HAP-1 (cell line): ENCODE data around the gene RAP1A.

Source experiments
- DNase-seq, 2 experiments: peaks; one replicate each; pipeline ENCODE4 v3.0.0-alpha.2; 2016 to 2020; ENCODE audit warnings: low spot score in 2 of 2
- H3K27me3 ChIP-seq: fragments of 250-450 bp; sonication (Bioruptor Pico); 2 replicates; pipeline ENCODE4 v1.5.1; 2020; ENCODE audit warnings: low read depth, mild to moderate bottlenecking, moderate library complexity
- H3K36me3 ChIP-seq: fragments of 250-450 bp; sonication (Bioruptor Pico); replicated peaks from 2 replicates; pipeline ENCODE4 v1.5.1; 2020; ENCODE audit warnings: mild to moderate bottlenecking
- H3K4me1 ChIP-seq: fragments of 250-450 bp; sonication (Bioruptor Pico); 2 replicates; pipeline ENCODE4 v1.5.1; 2020; ENCODE audit warnings: mild to moderate bottlenecking
- H3K4me3 ChIP-seq: fragments of 250-450 bp; sonication (Bioruptor Pico); 2 replicates; pipeline ENCODE4 v1.5.1; 2020; ENCODE audit warnings: mild to moderate bottlenecking, moderate library complexity
- H3K9me3 ChIP-seq: fragments of 250-450 bp; sonication (Bioruptor Pico); 2 replicates; pipeline ENCODE4 v1.5.1; 2020; ENCODE audit warnings: mild to moderate bottlenecking, moderate library complexity
- in situ Hi-C: fragments of 300-500 bp; cut with MboI; formaldehyde crosslinking; loops from 3 replicates; pipeline ENCODE4 v1.14.3; 2020; ENCODE audit warnings: low sequenced_read_pairs, inconsistent platforms, mixed read lengths

Gene RAP1A

DNA sequence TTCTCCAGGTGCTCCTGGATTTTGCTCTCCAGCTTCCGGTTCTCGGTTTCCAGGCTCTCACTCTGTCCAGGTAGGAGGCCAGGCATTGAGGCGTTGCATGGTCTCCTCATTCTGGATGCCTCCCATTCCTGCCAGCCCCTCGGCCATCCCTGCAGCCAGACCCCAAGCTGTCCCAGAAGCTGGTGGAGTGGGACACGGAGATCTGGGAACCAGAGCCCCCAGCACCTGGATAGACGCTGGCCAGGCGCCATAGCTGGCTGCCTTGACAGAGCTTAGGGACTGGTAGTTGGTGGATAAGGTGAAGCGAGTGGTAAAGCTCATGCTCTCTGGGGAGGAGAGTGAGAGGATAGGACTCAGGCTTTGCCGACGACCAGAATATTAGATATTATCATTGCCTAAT, 29.6 kb downstream of the RAP1A start:
- DNase-seq, result no peak
- in situ Hi-C loops, result no loop called here
- no peaks in the 10 kb centered on the region for H3K4me1 ChIP-seq
- no peaks in the 10 kb centered on the region for H3K9me3 ChIP-seq
- H3K36me3 ChIP-seq, result no peaks in the 10 kb centered on the region
- H3K4me3 ChIP-seq, result no peak overlapping the region
- H3K27me3 ChIP-seq, result no peaks in the 10 kb centered on the region

DNA sequence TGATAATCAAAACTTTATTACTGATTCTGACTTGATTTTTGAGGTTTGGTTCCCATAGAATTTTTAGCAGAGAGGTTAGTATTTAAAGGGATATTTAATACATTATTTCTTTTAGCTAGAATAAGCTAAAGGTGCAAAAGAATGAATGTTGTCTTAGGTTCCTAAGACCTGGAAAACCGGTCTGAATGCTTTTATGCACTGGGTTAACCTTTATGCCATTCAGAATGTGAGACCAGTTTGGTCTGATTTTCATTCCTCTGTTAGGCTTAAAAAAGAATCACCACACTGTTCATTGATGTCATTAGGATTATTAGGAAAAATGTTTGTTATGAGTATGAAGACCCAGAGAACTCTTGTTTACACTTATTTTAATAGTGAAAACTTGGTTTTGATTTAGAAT, 30.1 kb downstream of the RAP1A start:
- H3K4me3 ChIP-seq, result no peak overlapping the region
- no peaks in the 10 kb centered on the region for H3K27me3 ChIP-seq
- in situ Hi-C loops, result no loop called here
- no peaks in the 10 kb centered on the region for H3K4me1 ChIP-seq
- H3K36me3 ChIP-seq, result no peaks in the 10 kb centered on the region
- H3K9me3 ChIP-seq, result no peaks in the 10 kb centered on the region
- no peak for DNase-seq

DNA sequence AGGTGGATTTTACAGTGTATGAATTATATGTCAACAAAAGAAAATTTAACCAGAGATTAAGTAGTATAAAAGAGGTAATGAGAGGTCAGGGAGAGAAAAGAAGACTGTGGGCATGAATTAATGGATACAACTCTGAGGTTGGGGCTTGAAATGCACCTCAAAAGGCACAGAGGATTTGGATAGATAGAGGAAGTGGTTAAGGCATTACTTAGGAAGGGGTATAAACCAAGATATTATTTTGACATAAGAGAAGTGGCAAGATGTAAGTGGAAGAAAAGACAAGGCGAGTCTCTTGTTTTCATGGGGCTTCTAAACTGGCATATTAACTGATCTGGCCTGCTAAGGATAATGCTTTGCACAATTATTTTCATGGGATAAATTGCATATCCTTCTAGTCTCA, 34.1 kb downstream of the RAP1A start:
- in situ Hi-C loops, result no loop called here
- DNase-seq, result no peak

DNA sequence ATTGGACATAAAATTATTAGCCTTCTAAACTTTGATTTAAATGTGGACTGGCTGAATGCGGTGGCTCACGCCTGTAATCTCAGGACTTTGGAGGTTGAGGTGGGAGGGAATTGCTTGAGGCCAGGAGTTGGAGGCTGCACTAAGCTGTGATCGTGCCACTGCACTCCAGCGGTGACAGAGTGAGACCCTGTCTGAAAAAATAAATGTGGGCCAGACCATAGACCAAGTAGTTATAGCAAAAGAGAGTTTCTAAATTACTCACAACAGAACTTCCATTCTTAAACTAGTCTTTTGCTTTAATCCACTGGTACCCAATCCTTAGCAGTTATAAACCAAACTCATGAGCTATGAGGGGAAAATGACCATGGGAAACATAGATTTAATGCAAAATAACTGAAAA, 35.2 kb downstream of the RAP1A start:
- H3K9me3 ChIP-seq, result no peaks in the 10 kb centered on the region
- H3K4me3 ChIP-seq, result no peak overlapping the region
- H3K4me1 ChIP-seq, result peaks cover 14% of the 10 kb centered on the region
- in situ Hi-C loops, result no loop called here
- no peak for DNase-seq
- H3K27me3 ChIP-seq, result no peaks in the 10 kb centered on the region
- no peaks in the 10 kb centered on the region for H3K36me3 ChIP-seq

More for the DNA sequence above, 34.1 kb downstream of the RAP1A start:
- no peaks in the 10 kb centered on the region for H3K9me3 ChIP-seq
- peaks cover 14% of the 10 kb centered on the region for H3K4me1 ChIP-seq
- no peaks in the 10 kb centered on the region for H3K36me3 ChIP-seq
- H3K4me3 ChIP-seq, result no peak overlapping the region
- no peaks in the 10 kb centered on the region for H3K27me3 ChIP-seq

DNA sequence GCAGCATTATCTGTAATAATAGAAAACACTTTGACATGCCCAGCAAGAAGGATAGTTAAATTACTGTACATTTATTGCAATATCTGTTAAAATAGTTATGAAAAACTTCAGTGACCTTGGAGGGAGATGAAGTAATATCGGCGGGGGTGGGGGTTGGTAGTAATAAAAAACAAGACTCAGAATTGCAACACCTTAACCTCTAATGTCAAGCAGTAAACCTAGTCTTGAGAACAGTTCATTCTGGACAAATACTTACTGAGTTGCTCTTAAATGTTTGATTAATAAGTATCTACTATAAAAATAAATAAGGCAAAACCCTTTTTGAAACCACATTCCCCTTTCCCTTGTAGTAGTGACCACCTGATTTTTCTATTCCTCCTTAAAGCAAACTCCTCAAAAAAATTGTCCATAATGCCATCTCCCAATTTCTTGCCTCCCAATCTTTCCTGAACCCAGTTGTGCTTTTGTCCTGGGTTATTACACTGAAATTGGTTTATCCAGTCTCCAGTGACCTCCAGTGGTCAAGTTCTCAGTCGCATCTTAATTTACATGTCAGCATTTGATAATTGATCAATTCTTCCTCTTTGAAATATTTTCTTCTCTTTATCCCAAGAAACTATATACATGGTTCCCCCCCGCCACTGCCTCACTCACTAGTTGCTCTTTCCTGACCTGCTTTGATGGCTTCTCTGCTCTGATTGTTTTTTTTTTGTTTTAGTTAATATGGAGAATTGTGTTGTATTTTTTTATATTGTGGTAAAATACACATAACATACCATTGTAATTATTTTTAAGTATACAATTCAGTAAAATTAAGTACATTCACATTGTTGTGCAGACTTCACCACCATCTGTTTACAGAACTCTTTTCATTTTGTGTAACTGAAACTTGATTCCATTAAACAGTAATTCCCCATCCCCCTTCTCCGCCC, 36.8 kb downstream of the RAP1A start:
- H3K27me3 ChIP-seq, result no peaks in the 10 kb centered on the region
- no peak overlapping the region for H3K4me3 ChIP-seq
- H3K36me3 ChIP-seq, result no peaks in the 10 kb centered on the region
- DNase-seq, result peak; percentile 48 to 54
- no peaks in the 10 kb centered on the region for H3K9me3 ChIP-seq
- H3K4me1 ChIP-seq, result peaks cover 14% of the 10 kb centered on the region
- in situ Hi-C loops, result no loop called here

DNA sequence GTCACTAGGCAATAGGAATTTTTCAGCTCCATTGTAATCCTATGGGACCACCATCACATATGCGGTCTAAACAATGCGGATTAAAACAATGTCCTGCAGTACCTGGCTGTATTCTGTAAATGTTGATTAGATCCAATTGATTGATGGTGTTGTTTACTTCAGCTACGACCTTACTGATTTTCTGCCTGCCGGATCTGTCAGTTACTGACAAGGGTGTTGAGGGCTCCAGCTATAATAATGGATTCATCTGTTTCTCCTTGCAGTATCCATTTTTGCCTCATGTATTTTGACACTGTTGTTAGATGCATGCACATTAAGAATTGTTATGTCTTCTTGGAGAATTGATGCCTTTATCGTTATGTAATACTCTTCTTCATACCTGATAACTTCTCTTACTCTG, 39.0 kb downstream of the RAP1A start:
- Histone ChIP-seq H3K9me3 (no peaks in the 10 kb centered on the region), H3K4me3 (no peak overlapping the region), H3K36me3 (no peaks in the 10 kb centered on the region), H3K4me1 (peaks cover 14% of the 10 kb centered on the region), H3K27me3 (no peaks in the 10 kb centered on the region)
- in situ Hi-C loops, result no loop called here
- no peak for DNase-seq

DNA sequence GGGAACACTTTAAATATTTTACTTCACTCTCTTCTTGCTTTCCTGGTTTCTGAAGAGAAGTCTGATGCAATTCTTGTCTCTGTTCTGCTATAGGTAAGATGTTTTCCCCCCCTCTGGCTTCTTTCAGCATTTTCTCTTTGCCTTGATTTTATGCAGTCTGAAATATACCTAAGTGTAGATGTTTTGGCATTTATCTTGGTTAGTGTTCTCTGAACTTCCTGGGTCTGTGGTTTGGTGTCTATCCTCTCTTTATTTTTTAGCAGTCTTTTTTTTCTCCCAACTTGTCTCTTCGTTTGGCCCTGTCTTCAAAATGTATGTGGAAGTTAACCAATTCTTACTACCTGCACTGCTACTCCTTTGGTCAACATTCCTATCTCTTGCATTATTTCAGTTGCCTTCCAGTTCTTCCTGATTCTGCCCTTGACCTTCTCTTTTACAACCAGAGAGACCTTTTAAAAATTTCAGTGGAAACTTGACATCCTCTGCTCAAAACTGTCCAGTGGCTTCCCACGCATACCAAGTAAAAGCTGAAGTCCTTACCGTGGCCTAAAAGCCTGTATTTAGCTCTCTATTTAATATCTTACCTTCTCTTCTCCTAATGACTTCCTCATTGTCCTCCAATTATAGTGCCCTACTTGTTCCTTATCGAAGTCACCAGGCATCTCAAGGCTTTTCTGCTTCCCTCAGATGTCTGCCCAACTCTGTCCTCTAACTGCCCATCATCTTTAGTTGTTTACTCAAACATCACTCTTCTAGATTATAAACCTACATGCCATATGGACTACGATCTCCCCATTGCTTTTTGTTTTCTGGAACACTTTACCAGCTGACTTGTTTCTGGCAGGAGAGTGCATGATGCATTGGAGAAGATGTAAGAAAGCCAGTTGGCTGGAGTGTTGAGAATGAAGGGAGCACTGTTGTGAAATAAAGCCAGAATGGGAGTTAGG, 40.9 kb downstream of the RAP1A start:
- H3K4me1 ChIP-seq, result peaks cover 14% of the 10 kb centered on the region
- H3K9me3 ChIP-seq, result no peaks in the 10 kb centered on the region
- no peaks in the 10 kb centered on the region for H3K36me3 ChIP-seq
- in situ Hi-C loops, result no loop called here
- no peak for DNase-seq
- H3K27me3 ChIP-seq, result no peaks in the 10 kb centered on the region
- no peak overlapping the region for H3K4me3 ChIP-seq

DNA sequence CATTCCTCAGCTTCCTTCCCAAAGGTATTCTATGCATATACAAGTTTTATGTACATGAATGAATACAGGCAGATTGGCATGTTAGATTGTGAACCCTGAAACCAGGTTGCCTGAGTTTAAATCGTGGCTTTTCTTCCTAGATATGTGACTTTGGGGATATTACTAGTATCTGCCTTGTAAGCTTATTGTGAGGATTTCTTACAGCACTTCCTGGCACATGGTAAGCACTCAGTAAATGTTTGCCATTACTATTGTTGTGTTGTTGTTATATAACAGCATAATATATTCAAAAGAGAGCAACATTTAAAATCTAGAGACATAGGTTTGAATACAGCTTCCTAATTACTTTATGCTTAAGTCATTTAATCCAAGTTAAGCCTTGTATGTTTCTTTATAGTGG, 45.1 kb downstream of the RAP1A start:
- in situ Hi-C loops, result no loop called here
- Histone ChIP-seq H3K27me3 (no peaks in the 10 kb centered on the region), H3K36me3 (no peaks in the 10 kb centered on the region), H3K9me3 (no peaks in the 10 kb centered on the region), H3K4me3 (no peak overlapping the region), H3K4me1 (no peaks in the 10 kb centered on the region)
- no peak for DNase-seq

DNA sequence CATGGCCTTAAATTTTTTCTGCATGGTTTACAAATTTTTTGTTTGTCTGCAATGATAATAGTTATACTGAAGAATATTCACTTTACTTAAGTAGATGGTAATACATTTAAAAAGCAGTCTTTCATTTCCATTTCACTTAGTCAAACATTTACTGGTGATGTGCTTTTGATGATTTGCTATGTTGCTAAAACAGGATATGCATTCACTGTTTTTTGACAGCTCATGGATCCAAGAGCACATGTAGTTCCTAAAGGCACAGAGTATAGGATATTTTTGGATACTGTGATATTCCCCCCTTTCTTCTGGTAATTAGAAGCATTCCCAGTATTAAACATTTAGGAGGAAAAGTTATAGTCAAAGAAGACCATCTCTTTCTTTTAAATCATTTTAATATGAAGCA, 45.9 kb downstream of the RAP1A start:
- no peak overlapping the region for H3K4me3 ChIP-seq
- no peaks in the 10 kb centered on the region for H3K9me3 ChIP-seq
- H3K27me3 ChIP-seq, result no peaks in the 10 kb centered on the region
- no peaks in the 10 kb centered on the region for H3K4me1 ChIP-seq
- in situ Hi-C loops, result no loop called here
- DNase-seq, result no peak
- H3K36me3 ChIP-seq, result no peaks in the 10 kb centered on the region

DNA sequence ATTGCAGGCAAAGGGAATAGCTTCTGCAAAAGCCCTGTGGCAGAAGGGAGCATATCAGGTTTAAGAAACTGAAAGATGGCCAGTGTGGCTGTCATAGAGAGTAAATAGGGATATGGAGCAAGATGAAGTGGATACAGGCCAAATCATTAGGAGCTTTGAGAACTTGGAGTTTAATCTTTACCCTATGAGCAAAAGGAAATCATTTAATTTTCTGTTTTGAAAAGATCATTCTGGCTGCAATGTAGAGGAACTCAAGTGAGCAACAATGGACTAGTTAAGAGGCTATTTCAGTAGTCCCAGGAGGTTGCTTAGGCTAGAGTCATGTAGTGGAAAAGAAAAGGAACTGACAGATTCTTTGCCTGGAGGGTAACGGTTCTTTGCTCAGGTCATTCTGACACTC, 47.2 kb downstream of the RAP1A start:
- no peak for DNase-seq
- H3K27me3 ChIP-seq, result no peaks in the 10 kb centered on the region
- no peaks in the 10 kb centered on the region for H3K9me3 ChIP-seq
- in situ Hi-C loops, result no loop called here
- H3K4me1 ChIP-seq, result peaks cover 1% of the 10 kb centered on the region
- H3K4me3 ChIP-seq, result no peak overlapping the region
- H3K36me3 ChIP-seq, result no peaks in the 10 kb centered on the region

DNA sequence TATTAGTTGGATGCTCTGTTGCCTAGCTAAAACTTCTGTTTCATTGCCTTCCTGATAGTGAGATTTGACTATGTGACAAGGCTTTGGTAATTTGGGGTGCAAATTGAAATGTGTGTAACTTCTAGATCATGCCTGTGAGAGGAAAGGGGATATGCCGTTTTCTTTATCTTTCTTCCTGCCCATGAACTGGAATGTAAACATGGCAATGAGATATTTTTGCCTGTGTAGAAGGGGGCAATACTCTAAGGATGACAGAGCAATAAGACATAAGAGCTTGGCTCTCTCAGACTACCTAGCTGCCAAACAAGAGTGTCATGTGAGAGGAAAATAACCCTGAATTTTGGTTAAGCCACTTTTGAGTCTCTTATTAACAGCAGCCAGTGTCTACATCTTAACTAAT, 49.7 kb downstream of the RAP1A start:
- in situ Hi-C loops, result no loop called here

DNA sequence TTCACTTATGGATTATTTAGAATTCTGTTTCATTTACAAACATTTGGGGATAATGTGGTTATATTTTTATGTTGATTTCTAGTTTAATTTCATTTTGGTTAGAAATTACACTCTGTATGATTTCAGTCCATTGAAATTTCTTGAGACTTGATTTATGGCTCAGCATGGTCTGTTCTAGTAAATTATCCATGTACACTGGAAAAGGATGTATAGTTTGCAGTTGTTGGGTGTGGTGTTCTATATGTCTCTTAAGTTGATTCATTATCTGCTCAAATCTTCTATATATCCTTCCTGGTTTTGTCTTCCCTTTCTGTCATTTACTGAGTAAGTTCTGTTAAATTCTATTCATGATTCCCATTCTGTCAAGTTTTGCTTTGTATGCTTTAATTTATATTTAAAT, 52.3 kb downstream of the RAP1A start:
- no peaks in the 10 kb centered on the region for H3K36me3 ChIP-seq
- in situ Hi-C loops, result no loop called here
- DNase-seq, result no peak
- H3K27me3 ChIP-seq, result no peaks in the 10 kb centered on the region
- no peaks in the 10 kb centered on the region; the same call in 1 of the 2 replicates for H3K9me3 ChIP-seq
- peaks cover 3% of the 10 kb centered on the region for H3K4me1 ChIP-seq
- no peak overlapping the region for H3K4me3 ChIP-seq

More for the DNA sequence above, 49.7 kb downstream of the RAP1A start:
- Histone ChIP-seq H3K36me3 (no peaks in the 10 kb centered on the region), H3K9me3 (no peaks in the 10 kb centered on the region), H3K27me3 (no peaks in the 10 kb centered on the region), H3K4me1 (peaks cover 3% of the 10 kb centered on the region), H3K4me3 (no peak overlapping the region)
- DNase-seq, result no peak

DNA sequence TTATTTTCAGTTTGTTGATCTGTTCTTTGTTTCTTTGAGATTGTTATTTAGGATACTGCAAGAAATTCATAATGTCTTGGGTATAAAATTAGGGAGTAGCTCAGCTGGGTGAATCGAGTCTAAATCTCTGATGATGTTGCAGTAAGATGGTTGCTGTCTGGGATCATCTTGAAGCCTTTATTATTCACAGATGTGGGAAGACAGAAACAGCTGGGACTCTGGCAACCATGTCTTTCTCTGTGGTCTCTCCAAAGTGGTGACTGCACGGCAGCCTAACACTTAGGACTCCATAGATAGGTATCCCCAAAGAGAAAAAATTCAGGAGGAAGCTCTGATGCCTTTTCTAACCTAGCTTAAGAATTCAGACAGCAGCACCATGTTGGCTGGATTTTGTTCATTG, 52.7 kb downstream of the RAP1A start:
- no peaks in the 10 kb centered on the region for H3K27me3 ChIP-seq
- no peak for DNase-seq
- H3K4me3 ChIP-seq, result no peak overlapping the region
- H3K36me3 ChIP-seq, result no peaks in the 10 kb centered on the region
- H3K9me3 ChIP-seq, result no peaks in the 10 kb centered on the region; the same call in 1 of the 2 replicates
- in situ Hi-C loops, result no loop called here
- H3K4me1 ChIP-seq, result peaks cover 3% of the 10 kb centered on the region

DNA sequence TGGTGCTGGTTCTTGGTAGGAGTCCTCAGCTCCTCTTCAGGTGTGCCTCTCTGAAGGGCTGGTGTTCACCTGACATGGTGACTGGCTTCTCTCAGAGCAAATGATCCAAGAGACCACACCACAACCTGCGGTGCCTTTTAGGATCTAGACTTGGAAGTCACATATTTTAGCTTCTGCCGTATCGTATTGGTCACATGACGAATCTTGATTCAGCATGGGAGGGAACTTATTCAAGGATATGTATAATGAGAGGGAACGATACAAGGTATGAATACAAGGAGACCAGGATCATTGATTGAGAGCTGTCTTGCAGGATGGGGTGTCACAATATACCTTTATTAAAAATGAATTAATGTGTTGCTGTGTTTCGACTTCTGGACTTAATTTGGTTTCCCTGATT, 58.0 kb downstream of the RAP1A start:
- H3K4me3 ChIP-seq, result no peak overlapping the region
- H3K9me3 ChIP-seq, result no peaks in the 10 kb centered on the region; the same call in 1 of the 2 replicates
- no peaks in the 10 kb centered on the region for H3K4me1 ChIP-seq
- no peaks in the 10 kb centered on the region for H3K27me3 ChIP-seq
- in situ Hi-C loops, result no loop called here
- DNase-seq, result no peak
- no peaks in the 10 kb centered on the region for H3K36me3 ChIP-seq
